K562 (cell line): Measurements from ENCODE around the gene CSRNP2. TPM values are rescaled to one million over a fixed set of nuclear protein-coding genes. Genes with fewer than 3 reads are reported as not detected.

Experiments
- EP400 ChIP-seq: fragments of 450-650 bp; IDR thresholded peaks from 2 replicates; pipeline ENCODE4 v1.6.1; 2017; ENCODE audit warnings: antibody characterized with exemption, mild to moderate bottlenecking, moderate library complexity
- RBM14 ChIP-seq: fragments of 200-400 bp; formaldehyde crosslinking; IDR thresholded peaks from 2 replicates; pipeline ENCODE4 v1.6.1; 2018; ENCODE audit warnings: low read depth, mild to moderate bottlenecking, low read length, moderate library complexity, borderline replicate concordance; ENCODE audit not compliant: insufficient read depth
- RFX5 ChIP-seq: IDR thresholded peaks from 2 replicates; pipeline ENCODE4 v1.6.1; 2011; ENCODE audit warnings: low read depth, mild to moderate bottlenecking, improper control_type of control experiment, low read length
- SAFB ChIP-seq: fragments of 200-400 bp; formaldehyde crosslinking; IDR thresholded peaks from 2 replicates; pipeline ENCODE4 v1.6.1; 2017; ENCODE audit warnings: low read depth, low read length, borderline replicate concordance
- SMAD3 ChIP-seq: fragments of 450-650 bp; formaldehyde crosslinking; conservative IDR thresholded peaks from 2 replicates; pipeline ENCODE4 v1.4.0; 2020; ENCODE audit warnings: mild to moderate bottlenecking
- TAF15 ChIP-seq: fragments of 200-400 bp; formaldehyde crosslinking; IDR thresholded peaks from 2 replicates; pipeline ENCODE4 v1.6.1; 2017; ENCODE audit warnings: mild to moderate bottlenecking, low read depth, low read length, moderate library complexity
- TRIM25 ChIP-seq: fragments of 450-650 bp; IDR thresholded peaks from 2 replicates; pipeline ENCODE4 v1.7.0; 2016; ENCODE audit warnings: borderline replicate concordance
- ZC3H8 ChIP-seq: fragments of 450-650 bp; IDR thresholded peaks from 2 replicates; pipeline ENCODE4 v1.6.1; 2017
- ZNF316 ChIP-seq: fragments of 450-650 bp; IDR thresholded peaks from 2 replicates; pipeline ENCODE4 v1.6.1; 2016
- ZNF407 ChIP-seq: fragments of 450-650 bp; IDR thresholded peaks from 2 replicates; pipeline ENCODE4 v1.6.1; 2016; ENCODE audit warnings: low read depth
- ZNF445 ChIP-seq: fragments of 250-450 bp; sonication (Bioruptor Pico); IDR thresholded peaks from 2 replicates; pipeline ENCODE4 v1.4.0; 2020; ENCODE audit warnings: low read depth, mild to moderate bottlenecking, moderate library complexity
- ZNF584 ChIP-seq: fragments of 200-800 bp; sonication (Bioruptor generic); IDR thresholded peaks from 2 replicates; pipeline ENCODE4 v1.6.1; 2016; ENCODE audit warnings: low read depth, mild to moderate bottlenecking, missing genetic modification characterization, missing compliant biosample characterization
- polyA plus RNA-seq, 8 experiments: library from polyadenylated mRNA; depleted of rRNA in 4 of 8; stranded (reverse) in 5 of 8; unstranded in 3 of 8; fragments of >200 nt; fragmentation: Nextera tagmentation in 2 of 8; fragmentation: Illumina TruSeq in 1 of 8; extraction: Ambion mirVana in 2 of 8; extraction: Trizol in 1 of 8; gene quantifications; 2 replicates each; pipeline versions ENCODE4 v1.2.1 to v1.2.3, GENCODE V29; 2011 to 2014; ENCODE audit warnings: inconsistent platforms in 1 of 8, missing spikeins in 1 of 8
- total RNA-seq, 7 experiments: library from RNA; depleted of rRNA in 6 of 7; stranded (reverse); fragments of >200 nt in 6 of 7; fragmentation: Illumina TruSeq in 2 of 7; extraction: Trizol in 2 of 7; gene quantifications; 2 replicates each; pipeline versions ENCODE4 v1.2.1 to v1.2.3, GENCODE V29; 2011 to 2021; ENCODE audit warnings: low replicate concordance in 1 of 7
- TF ChIP-seq, protein P1 (sequence below): sonication (generic); formaldehyde crosslinking; IDR thresholded peaks from 2 replicates; pipeline ENCODE4 v1.4.0; 2020; ENCODE audit warnings: mild to moderate bottlenecking, missing genetic modification reagents
- TF ChIP-seq, protein P2 (sequence below): IDR thresholded peaks from 2 replicates; pipeline ENCODE4 v1.6.1; 2012; ENCODE audit warnings: low read depth, low read length, improper control_type of control experiment, borderline replicate concordance

CSRNP2 gene
- total and polyA plus RNA-seq, 9 of the 15 experiments (the other 6 are each of a cell fraction or from before 2014, with no cell fraction given), result 1.6 to 13.9 (median 5.9) TPM

GRCh38 chr12:51021694-51022093 lies 61.7 kb downstream of the CSRNP2 start (continued):
- TF ChIP-seq TRIM25, result no peak
- TF ChIP-seq EP400, result peak; percentile 45
- no peak for TF ChIP-seq ZNF445
- no peak for TF ChIP-seq ZNF407
- 0 out of 2 replicates have a peak, but pooled peaks have one; percentile 32 for TF ChIP-seq SMAD3 (CRISPR knock-in tag)
- TF ChIP-seq TAF15, result no peak
- no peak for TF ChIP-seq ZC3H8
- TF ChIP-seq RFX5, result no peak
- TF ChIP-seq, protein P1, sequence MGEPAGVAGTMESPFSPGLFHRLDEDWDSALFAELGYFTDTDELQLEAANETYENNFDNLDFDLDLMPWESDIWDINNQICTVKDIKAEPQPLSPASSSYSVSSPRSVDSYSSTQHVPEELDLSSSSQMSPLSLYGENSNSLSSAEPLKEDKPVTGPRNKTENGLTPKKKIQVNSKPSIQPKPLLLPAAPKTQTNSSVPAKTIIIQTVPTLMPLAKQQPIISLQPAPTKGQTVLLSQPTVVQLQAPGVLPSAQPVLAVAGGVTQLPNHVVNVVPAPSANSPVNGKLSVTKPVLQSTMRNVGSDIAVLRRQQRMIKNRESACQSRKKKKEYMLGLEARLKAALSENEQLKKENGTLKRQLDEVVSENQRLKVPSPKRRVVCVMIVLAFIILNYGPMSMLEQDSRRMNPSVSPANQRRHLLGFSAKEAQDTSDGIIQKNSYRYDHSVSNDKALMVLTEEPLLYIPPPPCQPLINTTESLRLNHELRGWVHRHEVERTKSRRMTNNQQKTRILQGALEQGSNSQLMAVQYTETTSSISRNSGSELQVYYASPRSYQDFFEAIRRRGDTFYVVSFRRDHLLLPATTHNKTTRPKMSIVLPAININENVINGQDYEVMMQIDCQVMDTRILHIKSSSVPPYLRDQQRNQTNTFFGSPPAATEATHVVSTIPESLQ, result no peak
- TF ChIP-seq RBM14, result no peak
- TF ChIP-seq, protein P2, sequence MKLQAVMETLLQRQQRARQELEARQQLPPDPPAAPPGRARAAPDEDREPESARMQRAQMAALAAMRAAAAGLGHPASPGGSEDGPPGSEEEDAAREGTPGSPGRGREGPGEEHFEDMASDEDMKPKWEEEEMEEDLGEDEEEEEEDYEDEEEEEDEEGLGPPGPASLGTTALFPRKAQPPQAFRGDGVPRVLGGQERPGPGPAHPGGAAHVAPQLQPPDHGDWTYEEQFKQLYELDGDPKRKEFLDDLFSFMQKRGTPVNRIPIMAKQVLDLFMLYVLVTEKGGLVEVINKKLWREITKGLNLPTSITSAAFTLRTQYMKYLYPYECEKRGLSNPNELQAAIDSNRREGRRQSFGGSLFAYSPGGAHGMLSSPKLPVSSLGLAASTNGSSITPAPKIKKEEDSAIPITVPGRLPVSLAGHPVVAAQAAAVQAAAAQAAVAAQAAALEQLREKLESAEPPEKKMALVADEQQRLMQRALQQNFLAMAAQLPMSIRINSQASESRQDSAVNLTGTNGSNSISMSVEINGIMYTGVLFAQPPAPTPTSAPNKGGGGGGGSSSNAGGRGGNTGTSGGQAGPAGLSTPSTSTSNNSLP, result peak; percentile 94; the same call in 1 of the 2 replicates
- TF ChIP-seq ZNF584, result no peak
- TF ChIP-seq ZNF316, result no peak
- no peak for TF ChIP-seq SAFB
